ENCODE results near the gene FEM1C. TPM values are rescaled to one million over a fixed set of nuclear protein-coding genes. Genes with fewer than 3 reads are reported as not detected.

Gene FEM1C
- total RNA-seq, 1 donor from 2014 or later = 13.7 TPM

- intact Hi-C loops (cut with micrococcal nuclease) = no loop called here
Measured at GRCh38 chr5:115524199-115524847, 20.3 kb downstream of the FEM1C start.

DNA sequence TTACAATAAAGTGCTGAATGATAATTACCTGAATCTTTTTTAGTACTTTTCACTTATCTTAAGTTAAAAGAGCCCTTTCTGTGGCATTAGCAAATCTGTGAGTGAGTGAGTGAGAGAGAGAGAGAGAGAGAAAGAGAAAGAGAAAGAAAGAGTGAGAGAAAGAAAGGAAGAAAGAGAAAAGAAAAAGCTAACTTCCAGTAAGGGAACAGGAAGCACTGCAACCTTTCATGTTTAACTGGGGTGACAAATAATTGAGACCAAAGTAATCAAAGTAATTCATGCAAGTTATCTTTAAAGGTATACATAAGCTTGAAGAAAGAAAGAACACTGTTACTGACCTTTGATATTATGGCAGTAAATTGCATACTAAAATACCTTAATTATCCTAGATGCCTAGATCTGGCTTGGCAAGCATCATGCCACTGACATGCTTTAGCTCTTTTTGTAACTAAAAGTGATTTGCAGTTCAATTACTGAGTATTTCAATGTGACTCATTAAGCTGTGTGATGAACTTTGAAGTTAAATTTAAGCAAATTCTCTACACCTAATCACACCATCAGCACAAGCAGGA, 21.7 kb downstream of the FEM1C start:
- intact Hi-C loops (cut with micrococcal nuclease) = no loop called here

- intact Hi-C loops (cut with micrococcal nuclease) = no loop called here
Measured at GRCh38 chr5:115520191-115520590, 24.4 kb downstream of the FEM1C start.

GRCh38 chr5:115516372-115516771, 28.2 kb downstream of the FEM1C start:
- intact Hi-C loops (cut with micrococcal nuclease) = no loop called here

DNA sequence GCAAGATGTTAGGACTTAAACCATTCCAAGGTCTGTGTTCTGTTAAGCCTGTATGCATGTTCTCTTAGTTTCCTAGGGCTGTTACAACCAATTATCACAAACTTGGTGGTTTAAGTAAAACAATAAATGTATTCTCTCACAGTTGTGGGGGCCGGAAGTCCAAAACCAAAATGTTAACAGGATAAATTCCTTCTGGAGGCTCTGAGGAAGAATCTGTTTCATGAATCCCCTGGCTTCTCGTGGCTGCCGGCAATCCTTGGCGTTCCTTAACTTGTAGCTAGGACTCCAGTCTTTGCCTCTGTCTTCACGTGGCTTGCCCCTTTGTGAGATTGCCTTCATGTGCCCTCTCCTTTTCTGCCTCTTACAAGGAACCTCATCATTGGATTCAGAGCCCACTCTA, 30.4 kb downstream of the FEM1C start:
- intact Hi-C loops (cut with micrococcal nuclease) = no loop called here

DNA sequence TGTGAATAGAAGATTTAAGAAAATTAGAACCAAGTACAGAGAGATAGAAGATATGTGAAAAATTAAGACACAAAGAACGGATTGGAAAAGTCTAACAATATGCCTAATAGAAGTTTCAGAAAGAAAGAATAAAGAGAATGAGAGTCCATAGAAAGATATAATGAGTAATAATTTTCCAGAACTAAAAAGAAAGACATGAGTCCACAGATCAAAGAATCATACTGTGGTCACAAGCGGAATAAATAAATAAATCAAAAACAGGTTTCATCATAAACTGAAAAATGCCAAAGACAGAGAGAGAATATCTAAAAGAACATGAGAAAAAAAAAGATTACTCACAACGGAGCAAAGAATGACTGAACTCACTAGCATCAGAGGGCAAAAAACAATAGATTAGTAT, 32.9 kb downstream of the FEM1C start:
- intact Hi-C loops (cut with micrococcal nuclease) = no loop called here

DNA sequence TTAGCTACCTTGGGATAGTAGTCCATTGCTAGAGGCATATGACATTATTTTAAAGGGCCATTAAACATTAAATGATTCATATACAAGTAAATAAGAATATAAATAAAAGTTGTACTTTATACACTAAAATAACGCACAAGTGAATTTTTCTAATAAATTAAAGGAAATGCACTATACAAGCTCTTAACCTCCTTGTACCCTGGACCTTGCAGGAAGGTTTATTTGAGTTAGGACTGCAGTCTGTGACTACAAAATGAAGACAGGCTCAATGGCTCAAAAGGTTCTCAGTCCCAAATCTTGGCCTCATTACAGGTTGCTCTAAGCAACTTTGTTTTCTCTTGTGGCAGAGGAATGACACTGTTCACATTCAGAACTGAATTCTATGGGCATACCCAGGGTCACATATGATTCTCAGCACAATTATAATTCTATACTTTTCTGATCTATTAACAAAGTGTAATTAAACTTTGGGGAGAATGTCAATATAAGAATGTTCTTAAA, 34.4 kb downstream of the FEM1C start:
- intact Hi-C loops (cut with micrococcal nuclease) = no loop called here

- intact Hi-C loops (cut with micrococcal nuclease) = no loop called here
Measured at GRCh38 chr5:115509547-115509946, 35.0 kb downstream of the FEM1C start.

DNA sequence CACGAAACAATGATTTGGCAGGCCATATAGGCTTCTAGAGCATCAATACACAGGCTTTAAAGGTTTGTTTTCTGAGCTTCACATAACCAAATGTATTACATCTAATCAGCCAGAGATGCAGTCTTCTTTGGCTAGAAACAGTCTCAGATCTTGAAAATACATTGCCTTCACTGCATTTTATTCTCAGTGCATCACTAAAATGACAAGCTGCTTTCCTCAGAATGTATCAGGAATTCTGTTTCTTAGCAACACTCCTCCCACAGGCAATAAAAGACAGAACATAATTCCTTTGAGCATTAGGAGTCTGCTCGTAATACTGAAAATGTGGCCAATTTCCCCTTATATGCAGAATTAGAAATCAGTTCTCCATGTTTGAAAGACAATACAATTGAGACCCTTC, 36.9 kb downstream of the FEM1C start:
- intact Hi-C loops (cut with micrococcal nuclease) = no loop called here

DNA sequence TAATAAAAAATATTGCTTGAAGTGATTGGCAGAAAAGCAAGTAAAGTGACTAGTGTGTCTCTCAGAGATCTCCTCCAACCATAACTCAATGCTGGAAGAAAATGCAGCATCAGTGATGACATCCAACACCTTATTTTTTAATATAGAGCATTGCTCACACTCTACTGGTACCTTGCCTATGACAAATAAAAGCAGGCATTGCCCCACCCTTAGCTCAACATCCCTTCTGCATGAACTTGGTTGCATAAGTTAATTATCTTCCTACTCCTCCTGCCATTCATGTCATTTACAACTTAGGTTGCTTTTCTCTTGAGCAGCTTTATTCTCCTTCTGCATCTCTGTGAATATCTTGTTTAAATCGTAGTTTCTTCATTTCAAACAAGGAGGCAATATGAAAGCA, 41.2 kb downstream of the FEM1C start:
- intact Hi-C loops (cut with micrococcal nuclease) = no loop called here

GRCh38 chr5:115501464-115502210, 42.9 kb downstream of the FEM1C start:
- intact Hi-C loops (cut with micrococcal nuclease) = no loop called here

GRCh38 chr5:115500225-115500624, 44.4 kb downstream of the FEM1C start:
- intact Hi-C loops (cut with micrococcal nuclease) = no loop called here

GRCh38 chr5:115496936-115497576, 47.5 kb downstream of the FEM1C start:
- intact Hi-C loops (cut with micrococcal nuclease) = no loop called here

GRCh38 chr5:115494570-115495289, 49.8 kb downstream of the FEM1C start:
- intact Hi-C loops (cut with micrococcal nuclease) = no loop called here

DNA sequence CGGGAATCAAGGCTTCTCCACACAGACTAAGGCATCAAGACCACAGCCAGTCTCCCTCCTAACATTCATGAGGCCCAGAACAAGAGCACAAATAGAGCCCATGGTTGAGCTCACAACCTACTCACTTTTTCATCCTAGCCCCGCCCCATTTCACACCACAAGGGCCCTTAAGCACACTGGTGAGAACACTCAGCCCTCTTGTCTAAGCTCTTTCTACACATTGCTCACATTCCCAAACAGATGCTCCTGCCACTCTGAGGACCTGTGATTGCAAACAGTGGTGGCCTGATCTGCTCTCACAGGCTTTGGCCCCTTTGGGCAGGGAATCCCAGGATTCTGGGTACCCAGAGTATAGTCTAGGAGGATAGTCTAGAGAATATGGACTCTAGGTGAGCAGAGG, 54.0 kb downstream of the FEM1C start:
- intact Hi-C loops (cut with micrococcal nuclease) = no loop called here

DNA sequence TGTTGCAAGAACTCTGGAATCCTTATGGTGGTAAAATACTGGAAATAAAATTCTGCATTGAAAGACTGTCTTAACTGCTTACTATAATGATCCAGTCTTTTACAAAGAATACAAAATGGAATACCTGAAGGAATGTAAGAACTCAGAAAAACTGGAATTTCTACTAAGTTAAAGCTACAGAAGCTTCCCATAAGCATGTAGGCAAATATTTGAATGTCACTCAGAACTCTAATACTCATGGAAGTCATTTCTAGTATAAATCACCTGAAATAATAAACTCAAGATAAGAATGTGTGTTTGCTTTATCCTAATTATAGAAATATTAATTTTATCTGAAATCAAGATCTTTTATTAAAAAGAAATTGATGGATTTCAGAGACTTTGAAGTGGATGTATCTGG, 54.8 kb downstream of the FEM1C start:
- intact Hi-C loops (cut with micrococcal nuclease) = no loop called here

- intact Hi-C loops (cut with micrococcal nuclease) = no loop called here
Measured at GRCh38 chr5:115487756-115488155, 56.8 kb downstream of the FEM1C start.

DNA sequence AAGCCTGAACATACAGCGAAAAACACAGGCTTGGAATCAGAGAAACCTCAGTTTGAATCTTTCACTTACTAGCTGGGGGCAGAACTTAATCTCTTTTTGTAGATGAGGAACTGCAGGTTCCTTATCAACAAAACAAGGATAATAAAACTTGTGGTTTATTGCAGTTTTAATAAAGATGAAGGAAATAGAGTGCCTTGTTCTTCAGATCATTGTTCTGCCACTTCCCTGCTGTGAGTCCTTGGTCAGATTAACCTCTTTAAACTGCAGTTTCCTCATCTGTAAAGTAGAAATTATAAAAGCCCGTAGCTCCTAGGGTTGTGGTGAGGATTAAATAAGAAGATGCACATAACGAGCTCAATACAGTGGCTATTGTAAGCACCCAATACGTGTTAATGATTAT, 57.4 kb downstream of the FEM1C start:
- intact Hi-C loops (cut with micrococcal nuclease) = no loop called here

GRCh38 chr5:115486728-115487127, 57.8 kb downstream of the FEM1C start:
- intact Hi-C loops (cut with micrococcal nuclease) = no loop called here

GRCh38 chr5:115484368-115484767, 60.2 kb downstream of the FEM1C start:
- intact Hi-C loops (cut with micrococcal nuclease) = no loop called here

GRCh38 chr5:115480900-115481299, 63.7 kb downstream of the FEM1C start:
- intact Hi-C loops (cut with micrococcal nuclease) = no loop called here

Measured in T-helper 2 cell treated with Interferon-gamma antibody and Interleukin-4, amounts not matched to agents 100 ng/mL and 5 ng/mL, for 36 hours (primary cell).